Suprapubic skin (tissue), 4 donors: ENCODE results near the gene SCNN1B. TPM values are rescaled to one million over a fixed set of nuclear protein-coding genes. Genes with fewer than 3 reads are reported as not detected.

ENCODE experiments used
- DNase-seq, 2 donors: peaks; one replicate each; pipeline ENCODE4 v3.0.0-alpha.2; 2019; ENCODE audit warnings: low spot score in 2 of 2
- H3K27ac ChIP-seq: fragments of 200-600 bp; sonication (generic); one replicate; pipeline ENCODE4 v1.5.1; 2019
- H3K27me3 ChIP-seq: fragments of 200-600 bp; sonication (generic); one replicate; pipeline ENCODE4 v1.5.1; 2019
- H3K36me3 ChIP-seq: fragments of 200-600 bp; sonication (generic); one replicate; pipeline ENCODE4 v1.5.1; 2019
- H3K4me1 ChIP-seq: fragments of 200-600 bp; sonication (generic); one replicate; pipeline ENCODE4 v1.5.1; 2019
- H3K4me3 ChIP-seq: fragments of 200-600 bp; sonication (generic); one replicate; pipeline ENCODE4 v1.5.1; 2019; ENCODE audit warnings: mild to moderate bottlenecking
- H3K9me3 ChIP-seq: fragments of 200-600 bp; sonication (generic); one replicate; pipeline ENCODE4 v1.5.1; 2019
- CTCF ChIP-seq, 2 donors: fragments of 200-600 bp in 1 of 2; fragments of 450-650 bp in 1 of 2; sonication (generic) in 1 of 2; IDR thresholded peaks; one replicate each; pipeline ENCODE4 v1.5.1; 2016 to 2019; ENCODE audit warnings: antibody characterized with exemption in 2 of 2, mild to moderate bottlenecking in 1 of 2, moderate library complexity in 1 of 2
- EP300 ChIP-seq: sonication (generic); formaldehyde crosslinking; IDR thresholded peaks from one replicate; pipeline ENCODE4 v1.6.1; 2017; ENCODE audit warnings: antibody characterized with exemption
- POLR2A ChIP-seq, 2 donors: fragments of 450-650 bp; IDR thresholded peaks; one replicate each; pipeline ENCODE4 v1.6.1; 2017; ENCODE audit warnings: antibody characterized with exemption in 2 of 2, mild to moderate bottlenecking in 2 of 2, moderate library complexity in 2 of 2
- POLR2AphosphoS5 ChIP-seq, 3 donors: sonication (generic); formaldehyde crosslinking; IDR thresholded peaks; one replicate each; pipeline ENCODE4 v1.6.1; 2017; ENCODE audit warnings: antibody characterized with exemption in 3 of 3
- WGBS: methylation state at CpG from one replicate; pipeline ENCODE4 v1.1.5; 2018; 5-methylcytosine and 5-hydroxymethylcytosine counted together
- total RNA-seq, 4 donors: library from RNA; depleted of rRNA; stranded (reverse); fragments of >200 nt; gene quantifications; one replicate each; pipeline ENCODE4 v1.1.0, GENCODE V29; 2016

The SCNN1B gene
- total RNA-seq, 4 donors from 2014 or later: 36.8 to 73.6 (median 64.1) TPM

- Histone ChIP-seq H3K4me3 (no peak overlapping the region), H3K4me1 (no peaks in the 10 kb centered on the region), H3K9me3 (no peaks in the 10 kb centered on the region), H3K36me3 (no peaks in the 10 kb centered on the region), H3K27me3 (no peaks in the 10 kb centered on the region), H3K27ac (no peak overlapping the region)
- no peak for DNase-seq
- TF ChIP-seq EP300 (no peak), POLR2AphosphoS5 (IDR thresholded peaks at IDR 0.05) (no peak), CTCF (IDR thresholded peaks at IDR 0.05) (no peak), POLR2A (IDR thresholded peaks at IDR 0.05) (no peak)
- WGBS: 65% methylated on average over 11 of the region's 17 CpGs
These were observed 72.8 kb downstream of the SCNN1B start for GRCh38 chr16:23374721-23375510.

GRCh38 chr16:23375643-23376042 is 73.5 kb downstream of the SCNN1B start:
- Histone ChIP-seq H3K4me1 (no peaks in the 10 kb centered on the region), H3K9me3 (no peaks in the 10 kb centered on the region), H3K4me3 (no peak overlapping the region), H3K27me3 (no peaks in the 10 kb centered on the region), H3K36me3 (no peaks in the 10 kb centered on the region), H3K27ac (no peak overlapping the region)
- TF ChIP-seq CTCF (IDR thresholded peaks at IDR 0.05): no peak
- no peak for TF ChIP-seq POLR2A (IDR thresholded peaks at IDR 0.05)
- no peak for TF ChIP-seq EP300
- no peak for TF ChIP-seq POLR2AphosphoS5 (IDR thresholded peaks at IDR 0.05)
- DNase-seq: no peak
- 82% methylated on average over 4 of the region's 7 CpGs for WGBS

DNA sequence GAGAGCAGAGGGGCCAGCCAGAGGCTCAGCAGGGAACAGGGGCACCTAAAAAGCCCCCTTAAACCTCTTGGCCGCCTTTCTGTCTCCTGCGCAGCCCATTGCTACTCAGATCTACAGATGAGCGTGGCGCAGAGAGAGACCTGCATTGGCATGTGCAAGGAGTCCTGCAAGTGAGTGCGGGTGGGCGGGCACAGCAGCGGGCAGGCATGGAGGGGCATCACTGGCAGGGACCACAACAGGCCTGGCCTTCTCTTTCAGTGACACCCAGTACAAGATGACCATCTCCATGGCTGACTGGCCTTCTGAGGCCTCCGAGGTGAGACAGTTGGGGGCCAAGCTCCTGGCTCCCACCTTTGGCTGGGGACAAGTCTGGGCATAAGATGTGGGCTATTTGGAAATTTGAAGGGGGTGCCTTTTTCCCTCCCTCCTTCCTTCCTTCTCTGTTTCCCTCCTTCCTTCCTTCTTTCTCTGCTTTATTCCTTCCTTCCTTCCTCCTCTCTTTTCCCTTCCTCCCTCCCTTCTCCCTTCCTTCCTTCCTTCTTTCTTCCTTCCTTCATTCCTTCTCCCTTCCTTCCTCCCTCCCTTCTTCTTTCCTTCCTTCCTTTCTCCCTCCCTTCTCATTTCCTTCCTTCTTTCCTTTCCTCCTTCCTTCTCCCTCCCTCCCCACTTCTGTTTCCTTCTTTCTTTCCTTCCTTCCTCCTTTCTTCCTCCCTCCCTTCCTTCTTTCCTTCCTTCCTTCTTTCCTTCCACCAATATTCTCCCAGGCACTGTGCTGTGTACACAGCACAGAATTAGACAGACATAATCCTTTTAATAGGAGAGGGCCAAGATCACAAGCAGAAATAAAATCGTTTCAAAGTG is 75.2 kb downstream of the SCNN1B start:
- Histone ChIP-seq H3K27me3 (no peaks in the 10 kb centered on the region), H3K9me3 (no peaks in the 10 kb centered on the region), H3K4me1 (no peaks in the 10 kb centered on the region), H3K27ac (no peak overlapping the region), H3K4me3 (no peak overlapping the region), H3K36me3 (no peaks in the 10 kb centered on the region)
- TF ChIP-seq POLR2AphosphoS5 (IDR thresholded peaks at IDR 0.05): no peak
- TF ChIP-seq EP300: no peak
- no peak for TF ChIP-seq POLR2A (IDR thresholded peaks at IDR 0.05)
- WGBS: 69% methylated on average over 7 of the region's 9 CpGs
- no peak for DNase-seq

- Histone ChIP-seq H3K36me3 (no peaks in the 10 kb centered on the region), H3K27ac (no peak overlapping the region), H3K27me3 (no peaks in the 10 kb centered on the region), H3K4me1 (no peaks in the 10 kb centered on the region), H3K9me3 (no peaks in the 10 kb centered on the region), H3K4me3 (no peak overlapping the region)
- WGBS: 83% methylated on average over 7 of the region's 8 CpGs
- no peak for TF ChIP-seq EP300
- no peak for TF ChIP-seq POLR2AphosphoS5 (IDR thresholded peaks at IDR 0.05)
- no peak for TF ChIP-seq POLR2A (IDR thresholded peaks at IDR 0.05)
- TF ChIP-seq CTCF (IDR thresholded peaks at IDR 0.05): no peak
- no peak for DNase-seq
These were observed 76.2 kb downstream of the SCNN1B start for GRCh38 chr16:23378256-23378655.

- WGBS: 92% methylated on average over 5 of the region's 5 CpGs
- no peak for DNase-seq
- no peaks in the 10 kb centered on the region for H3K4me1 ChIP-seq
- H3K9me3 ChIP-seq: no peaks in the 10 kb centered on the region
- H3K27ac ChIP-seq: no peak overlapping the region
- H3K36me3 ChIP-seq: no peaks in the 10 kb centered on the region
- no peak overlapping the region for H3K4me3 ChIP-seq
- TF ChIP-seq EP300: no peak
- TF ChIP-seq POLR2AphosphoS5 (IDR thresholded peaks at IDR 0.05): no peak
- no peak for TF ChIP-seq POLR2A (IDR thresholded peaks at IDR 0.05)
- no peak for TF ChIP-seq CTCF (IDR thresholded peaks at IDR 0.05)
- H3K27me3 ChIP-seq: no peaks in the 10 kb centered on the region
These were observed 76.8 kb downstream of the SCNN1B start for GRCh38 chr16:23378921-23379320.
